HepG2 (cell line): Measurements from ENCODE around the gene SPIB. TPM values are rescaled to one million over a fixed set of nuclear protein-coding genes. Genes with fewer than 3 reads are reported as not detected.

Experiments
- ATAC-seq: fragments of 200-7000 bp; cut with Tn5 transposase; 3 replicates; pipeline ENCODE4 v1.9.1; 2020; ENCODE audit warnings: mild to moderate bottlenecking, moderate library complexity
- BruUV-seq: library from RNA; stranded (reverse); fragments of 400-500 nt; replicated peaks from 2 replicates; lab custom pipeline; 2021; lab: Mats Ljungman, UMichigan
- CTCF ChIA-PET: fragments of 300-600 bp; formaldehyde crosslinking; extraction: SDS; loops from one replicate; lab custom pipeline; 2021; ENCODE audit warnings: low total read pairs, inconsistent platforms, low intra/inter-chr PET ratio; lab: Yijun Ruan, JAX
- POLR2A ChIA-PET: fragments of 350-600 bp; sonication (Branson Sonifier 250); formaldehyde crosslinking; loops from one replicate; lab custom pipeline; 2020; ENCODE audit warnings: antibody characterized with exemption, inconsistent platforms; lab: Yijun Ruan, JAX
- DNase-seq: peaks from one replicate; pipeline ENCODE4 v3.0.0-alpha.2; 2015; ENCODE audit warnings: low spot score
- FAIRE-seq: peaks from 3 replicates; lab custom pipeline; 2011; peaks lifted over from hg19 to GRCh38; lab: Jason Lieb, UNC
- H2AFZ ChIP-seq: one replicate; pipeline ENCODE4 v1.6.1; 2011; ENCODE audit warnings: low read length, inconsistent platforms
- H3K27ac ChIP-seq: fragments of 300-600 bp; 3 replicates; pipeline ENCODE4 v1.8.0; 2011; ENCODE audit warnings: mixed run types, mild to moderate bottlenecking, mixed read lengths, low read length, inconsistent platforms; ENCODE audit not compliant: insufficient read depth; ENCODE audit errors: extremely low read length
- H3K27me3 ChIP-seq, 2 experiments: fragments of 200-600 bp in 1 of 2; 2 replicates in 1 of 2; 3 replicates in 1 of 2; pipeline versions ENCODE4 v1.6.0 to v1.8.0; 2011; ENCODE audit warnings: low read length in 2 of 2, mild to moderate bottlenecking in 2 of 2, moderate library complexity in 2 of 2, inconsistent platforms in 1 of 2; ENCODE audit not compliant: insufficient read depth in 2 of 2, control insufficient read depth in 1 of 2
- H3K36me3 ChIP-seq, 2 experiments: fragments of 200-600 bp in 1 of 2; replicated peaks in 1 of 2; 2 replicates in 1 of 2; 3 replicates in 1 of 2; pipeline versions ENCODE4 v1.5.1 to v1.8.0; 2011; ENCODE audit warnings: low read length in 2 of 2, inconsistent platforms in 1 of 2; ENCODE audit not compliant: insufficient read depth in 2 of 2, control insufficient read depth in 1 of 2
- H3K4me1 ChIP-seq: 2 replicates; pipeline ENCODE4 v1.5.1; 2012; ENCODE audit warnings: low read length, inconsistent platforms; ENCODE audit not compliant: insufficient read depth
- H3K4me2 ChIP-seq: 2 replicates; pipeline ENCODE4 v1.6.0; 2011; ENCODE audit warnings: low read depth, low read length, inconsistent platforms
- H3K4me3 ChIP-seq, 3 experiments: fragments of 200-600 bp in 1 of 3; sonication (generic), shearing (Covaris generic) in 1 of 3; replicated peaks in 1 of 3; 2 replicates each; pipeline ENCODE4 v1.5.1; 2011 to 2016; ENCODE audit warnings: low read length in 3 of 3, inconsistent platforms in 2 of 3, low read depth in 2 of 3, mild to moderate bottlenecking in 2 of 3, control low read depth in 1 of 3, mixed read lengths in 1 of 3; ENCODE audit not compliant: insufficient read depth in 1 of 3
- H3K79me2 ChIP-seq: one replicate; pipeline ENCODE4 v1.6.1; 2011; ENCODE audit warnings: low read length, inconsistent platforms; ENCODE audit not compliant: insufficient read depth
- H3K9ac ChIP-seq: 2 replicates; pipeline ENCODE4 v1.6.0; 2011; ENCODE audit warnings: mild to moderate bottlenecking, low read depth, low read length, inconsistent platforms; ENCODE audit not compliant: insufficient read depth
- H3K9me3 ChIP-seq: 2 replicates; pipeline ENCODE4 v1.5.1; 2012; ENCODE audit warnings: mild to moderate bottlenecking, low read length
- H4K20me1 ChIP-seq: 2 replicates; pipeline ENCODE4 v1.6.0; 2011; ENCODE audit warnings: inconsistent platforms, mild to moderate bottlenecking, low read length, moderate library complexity; ENCODE audit not compliant: insufficient read depth
- FOXJ3 ChIP-seq: sonication (generic); formaldehyde crosslinking; IDR thresholded peaks from 2 replicates; pipeline ENCODE4 v1.4.0; 2020; ENCODE audit warnings: missing genetic modification reagents, mild to moderate bottlenecking, borderline replicate concordance
- FUBP1 ChIP-seq: sonication (generic); formaldehyde crosslinking; IDR thresholded peaks from 2 replicates; pipeline ENCODE4 v1.5.1; 2020; ENCODE audit warnings: missing genetic modification reagents, mild to moderate bottlenecking, borderline replicate concordance
- KIAA2018 ChIP-seq: sonication (generic); formaldehyde crosslinking; IDR thresholded peaks from 2 replicates; pipeline ENCODE4 v1.5.0; 2020; ENCODE audit warnings: mild to moderate bottlenecking, missing genetic modification reagents, borderline replicate concordance
- PHF8 ChIP-seq: sonication (generic); formaldehyde crosslinking; IDR thresholded peaks from 2 replicates; pipeline ENCODE4 v1.5.0; 2020; ENCODE audit warnings: missing genetic modification reagents
- SOX13 ChIP-seq, 3 experiments: fragments of 450-650 bp in 1 of 3; sonication (generic) in 1 of 3; formaldehyde crosslinking in 1 of 3; IDR thresholded peaks in 2 of 3; conservative IDR thresholded peaks in 1 of 3; 2 replicates each; pipeline versions ENCODE4 v1.5.0 to v1.6.1; 2016 to 2020; ENCODE audit warnings: antibody characterized with exemption in 1 of 3, mild to moderate bottlenecking in 1 of 3, missing compliant biosample characterization in 1 of 3, missing genetic modification reagents in 1 of 3, moderate library complexity in 1 of 3
- WGBS: methylation state at CpG from one replicate; pipeline ENCODE4 v1.1.6; 2017; ENCODE audit warnings: low lambda C conversion rate; 5-methylcytosine and 5-hydroxymethylcytosine counted together
- in situ Hi-C: cut with HindIII; loops from 2 replicates; pipeline ENCODE4 v1.10.0; 2017; ENCODE audit warnings: low pct_unique_long_range_greater_than_20kb; ENCODE audit not compliant: extremely low pct_ligation_motif_present
- intact Hi-C: fragments of 100-400 bp; cut with micrococcal nuclease; formaldehyde crosslinking; loops from one replicate; pipeline ENCODE4 v1.10.0; 2022; ENCODE audit not compliant: unreplicated experiment
- polyA plus RNA-seq, 8 experiments: library from polyadenylated mRNA; depleted of rRNA in 3 of 8; stranded (reverse) in 7 of 8; unstranded in 1 of 8; fragments of >200 nt; fragmentation: Illumina TruSeq in 4 of 8; extraction: Trizol in 4 of 8; gene quantifications; 2 replicates each; pipeline versions ENCODE4 v1.2.1 to v1.2.3, GENCODE V29; 2011 to 2016; ENCODE audit warnings: low read depth in 4 of 8, missing spikeins in 1 of 8, mixed read lengths in 1 of 8; ENCODE audit not compliant: insufficient read depth in 1 of 8
- total RNA-seq, 5 experiments: library from RNA; depleted of rRNA; stranded (reverse); fragments of >200 nt; fragmentation: Illumina TruSeq; extraction: Trizol; gene quantifications; 2 replicates each; pipeline ENCODE4 v1.2.3, GENCODE V29; 2016; ENCODE audit warnings: low read depth in 1 of 5

The SPIB gene
- total and polyA plus RNA-seq, 2 of the 13 experiments (the other 11 are each of a cell fraction or from before 2014, with no cell fraction given) = 0.04 TPM; not detected in 1

- no peaks in the 10 kb centered on the region for H3K79me2 ChIP-seq
- no peaks in the 10 kb centered on the region for H3K36me3 ChIP-seq
- peaks cover 5 to 22% of the 10 kb centered on the region in 2 experiments; a peak in 4 of 5 replicates for H3K27me3 ChIP-seq
- FAIRE-seq (no peak), DNase-seq (no peak), ATAC-seq (no peak)
- no peak overlapping the region for H3K27ac ChIP-seq
- CTCF ChIA-PET = no interaction called here
- intact Hi-C loops = no loop called here
- no peak overlapping the region for H3K4me2 ChIP-seq
- H3K4me1 ChIP-seq = peaks cover 18% of the 10 kb centered on the region
- BruUV-seq = no TSS peak
- TF ChIP-seq KIAA2018 (CRISPR knock-in tag) (no peak), PHF8 (CRISPR knock-in tag) (no peak), FUBP1 (CRISPR knock-in tag) (no peak), SOX13 (IDR thresholded peaks at IDR 0.05) (no peak), SOX13 (CRISPR knock-in tag; conservative IDR thresholded peaks at IDR 0.05 in 1 of 2, IDR thresholded peaks at IDR 0.05 in 1 of 2) (no peak), FOXJ3 (CRISPR knock-in tag) (no peak)
- in situ Hi-C loops = no loop called here
- WGBS = 82% methylated on average over 9 of the region's 38 CpGs
- no peaks in the 10 kb centered on the region for H3K9me3 ChIP-seq
- H4K20me1 ChIP-seq = no peaks in the 10 kb centered on the region
- POLR2A ChIA-PET = no interaction called here
- no peak overlapping the region for H3K4me3 ChIP-seq
- no peak overlapping the region for H3K9ac ChIP-seq
- no peak overlapping the region for H2AFZ ChIP-seq
These were observed 9.3 kb downstream of the SPIB start for GRCh38 chr19:50427997-50428425.
